HG03469 (cell line): ENCODE data around the gene LDLRAD2.
"Not testable (repeated sequence)": the region's sequence is repeated elsewhere in the genome, so short reads cannot be mapped to it uniquely, and the experiment has no call there.

Experiments used
- ATAC-seq: cut with Tn5 transposase; IDR thresholded peaks from one replicate; pipeline ENCODE4 v1.9.1; 2021; ENCODE audit warnings: mild to moderate bottlenecking, moderate library complexity, moderate number of reproducible peaks; ENCODE audit not compliant: unreplicated experiment

The LDLRAD2 gene

DNA sequence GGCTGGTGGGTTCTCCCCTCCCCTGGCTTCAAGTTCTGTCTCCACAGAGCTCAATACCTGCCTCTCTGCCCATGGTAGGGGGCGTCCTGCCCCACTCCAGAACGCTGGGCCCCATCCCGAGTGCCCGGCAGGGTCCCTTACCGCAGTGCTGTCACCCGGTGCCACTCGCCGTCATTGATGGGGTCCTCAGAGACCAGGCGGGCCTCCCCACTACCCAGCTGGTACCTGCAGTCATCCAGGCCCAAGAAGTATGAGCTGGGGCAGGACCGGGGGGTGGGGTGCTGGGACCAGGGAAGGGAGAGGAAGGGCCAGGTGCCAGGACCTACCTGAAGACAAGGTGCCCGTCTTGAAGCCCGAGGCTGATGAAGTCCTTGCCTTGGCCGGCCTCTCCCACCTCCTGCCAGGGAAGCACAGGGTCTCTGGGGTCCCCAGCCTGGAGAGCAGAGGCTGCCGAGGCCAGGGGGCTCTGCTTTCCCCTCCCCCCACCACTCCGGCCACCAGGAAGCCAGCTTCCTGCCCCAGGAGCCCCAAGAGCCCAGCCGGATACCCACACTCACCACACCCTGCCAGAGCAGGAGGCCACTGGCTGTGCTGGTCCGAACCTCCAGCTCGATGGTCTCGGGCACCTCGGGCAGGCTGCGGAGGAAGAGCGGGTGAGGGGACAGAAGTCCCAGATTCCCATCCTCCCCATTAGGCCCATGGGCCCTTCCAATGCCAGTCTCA is 12.1 kb downstream of the LDLRAD2 start:
- no peak for ATAC-seq

DNA sequence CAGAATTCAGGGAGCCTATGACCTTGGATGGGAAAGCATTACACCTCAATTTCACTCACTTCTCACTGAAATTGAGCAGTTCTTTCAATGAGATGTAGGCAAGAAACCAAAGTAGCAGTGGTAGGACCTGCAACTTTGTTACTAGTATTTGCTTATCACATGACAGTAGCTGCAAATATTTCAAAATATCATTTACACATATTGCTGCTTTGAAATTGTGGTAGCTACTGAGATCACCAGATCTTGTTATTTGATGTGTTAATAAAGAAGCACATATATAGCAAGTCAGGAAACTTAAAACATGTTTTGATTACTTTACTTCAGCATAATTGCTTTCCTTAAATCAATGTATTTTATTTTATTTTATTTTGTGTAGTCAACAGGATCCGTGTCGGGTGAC is 12.9 kb downstream of the LDLRAD2 start:
- ATAC-seq, result no peak

DNA sequence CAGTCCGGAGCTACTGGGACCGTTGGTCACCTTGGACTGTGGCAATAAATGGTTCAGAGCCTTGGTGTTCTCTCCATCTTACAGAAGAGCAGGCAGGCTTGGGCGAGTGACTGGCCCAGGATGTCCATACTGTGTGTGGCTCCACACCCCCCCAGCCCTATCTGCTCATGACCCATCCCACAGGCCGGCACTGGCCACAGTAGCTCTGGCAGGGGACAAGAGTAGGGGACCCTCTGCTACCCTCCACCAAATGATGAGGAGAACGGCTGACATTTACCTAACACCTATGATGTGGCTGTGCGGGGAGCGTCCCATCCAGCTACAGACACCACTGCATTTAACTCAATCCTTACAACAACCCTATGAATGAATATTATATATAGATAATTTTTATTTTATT is 13.3 kb downstream of the LDLRAD2 start:
- no peak for ATAC-seq

DNA sequence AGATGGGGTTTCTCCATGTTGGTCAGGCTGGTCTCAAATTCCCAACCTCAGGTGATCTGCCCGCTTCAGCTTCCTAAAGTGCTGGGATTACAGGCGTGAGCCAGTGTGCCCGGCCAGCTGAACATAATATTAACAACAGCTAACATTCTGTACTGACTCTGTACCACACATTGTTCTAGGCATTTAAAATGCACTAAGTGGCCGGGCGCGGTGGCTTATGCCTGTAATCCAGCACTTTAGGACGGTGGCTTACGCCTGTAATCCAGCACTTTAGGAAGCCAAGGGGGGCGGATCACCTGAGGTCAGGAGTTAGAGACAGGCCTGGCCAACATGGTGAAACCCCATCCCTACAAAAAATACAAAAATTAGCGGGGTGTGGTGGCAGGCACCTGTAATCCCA is 14.6 kb downstream of the LDLRAD2 start:
- ATAC-seq, result not testable (repeated sequence)

DNA sequence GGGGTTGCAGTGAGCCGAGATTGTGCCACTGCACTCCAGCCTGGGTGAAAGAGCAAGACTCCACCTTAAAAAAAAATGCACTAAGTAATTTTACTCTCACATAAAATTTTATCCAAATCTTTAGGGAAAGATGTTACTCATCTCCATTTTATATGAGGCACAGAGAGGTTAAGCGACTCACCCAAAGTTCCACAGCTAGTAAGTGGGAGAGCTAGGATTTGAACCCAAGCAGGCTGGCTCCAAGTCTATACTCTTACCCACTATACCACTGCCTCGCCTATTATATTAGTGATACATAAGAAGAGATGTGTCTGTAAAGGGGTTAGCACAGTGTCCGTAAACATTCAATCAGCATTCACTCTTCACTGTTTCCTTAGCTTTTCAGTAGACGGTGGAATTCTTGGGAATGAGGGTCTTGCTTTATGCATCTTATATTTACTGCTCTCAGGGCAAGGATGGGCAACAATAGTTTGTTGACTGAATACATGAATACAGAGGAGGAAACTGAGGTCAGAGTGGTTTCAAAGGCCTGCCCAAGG is 15.1 kb downstream of the LDLRAD2 start:
- ATAC-seq, result no peak

DNA sequence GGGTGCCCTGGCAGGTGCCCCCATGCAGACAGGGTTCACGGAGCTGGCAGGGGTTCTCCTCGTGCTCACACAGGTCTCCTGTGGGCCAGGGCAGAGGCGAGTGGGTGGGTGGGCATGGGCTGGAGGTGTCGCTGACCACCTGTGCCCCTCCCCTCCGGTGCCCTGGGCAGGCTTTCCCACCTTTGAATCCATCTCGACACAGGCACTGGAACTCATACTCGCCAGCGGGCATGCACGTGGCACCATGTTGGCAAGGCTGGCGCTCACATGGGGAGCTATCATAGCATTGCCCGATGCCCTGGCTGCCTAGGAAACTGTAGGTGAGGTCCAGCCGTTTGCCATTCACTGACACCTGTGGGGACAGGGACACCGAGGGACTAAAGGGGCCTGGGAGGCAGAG is 16.0 kb downstream of the LDLRAD2 start:
- no peak for ATAC-seq

DNA sequence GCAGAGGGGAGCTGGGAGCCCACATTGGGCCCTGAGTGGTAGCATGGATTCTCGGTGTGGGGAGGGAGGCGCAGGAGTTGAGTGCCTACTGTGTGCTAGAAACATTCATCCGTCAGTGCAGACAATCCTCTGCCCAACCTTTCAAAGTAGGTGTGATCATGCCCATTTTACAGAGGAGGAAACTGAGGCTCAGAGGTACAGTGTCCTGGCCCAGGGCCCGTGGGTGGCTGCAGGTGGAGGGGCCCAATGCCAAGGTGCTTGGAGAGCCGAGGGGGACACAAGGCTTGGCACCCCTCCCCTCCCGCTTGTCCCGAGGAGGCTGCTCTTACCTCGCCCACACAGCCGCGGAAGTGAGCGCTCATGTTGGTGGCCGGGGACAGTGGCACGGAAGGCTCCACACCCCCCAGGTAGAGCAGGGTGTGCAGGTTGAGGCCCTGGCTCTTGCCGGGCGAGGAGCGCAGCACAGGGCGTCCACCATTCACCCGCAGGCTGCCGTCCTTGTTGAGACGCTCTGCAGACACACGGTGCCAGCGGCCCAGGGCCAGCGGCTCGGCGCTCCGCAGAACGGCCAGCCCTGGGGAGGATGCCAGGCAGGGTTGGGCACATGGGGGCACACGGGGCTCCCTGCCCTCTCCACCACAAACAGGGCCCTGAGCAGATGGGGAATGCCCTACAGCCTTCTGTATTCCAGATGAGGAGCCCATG is 16.6 kb downstream of the LDLRAD2 start:
- no peak for ATAC-seq

DNA sequence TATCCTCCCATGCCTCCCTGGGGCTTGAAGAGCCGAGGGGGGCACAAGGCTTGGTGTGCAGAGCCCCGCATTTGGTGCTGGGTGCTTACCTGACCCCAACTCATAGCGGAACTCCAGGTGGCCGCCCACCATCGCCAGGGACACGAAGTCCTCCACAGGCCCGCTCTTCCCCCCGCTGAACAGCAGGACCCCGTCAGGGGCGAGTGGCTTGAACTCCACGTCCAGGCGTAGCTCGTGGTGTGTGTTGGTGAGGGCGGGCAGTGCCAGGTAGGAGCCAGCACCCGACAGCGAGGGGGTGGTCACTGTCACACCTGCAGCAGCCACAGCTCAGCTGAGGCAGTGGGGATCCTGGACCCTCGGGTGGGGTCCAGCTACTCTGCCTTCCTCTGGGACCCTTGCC is 17.2 kb downstream of the LDLRAD2 start:
- no peak for ATAC-seq

DNA sequence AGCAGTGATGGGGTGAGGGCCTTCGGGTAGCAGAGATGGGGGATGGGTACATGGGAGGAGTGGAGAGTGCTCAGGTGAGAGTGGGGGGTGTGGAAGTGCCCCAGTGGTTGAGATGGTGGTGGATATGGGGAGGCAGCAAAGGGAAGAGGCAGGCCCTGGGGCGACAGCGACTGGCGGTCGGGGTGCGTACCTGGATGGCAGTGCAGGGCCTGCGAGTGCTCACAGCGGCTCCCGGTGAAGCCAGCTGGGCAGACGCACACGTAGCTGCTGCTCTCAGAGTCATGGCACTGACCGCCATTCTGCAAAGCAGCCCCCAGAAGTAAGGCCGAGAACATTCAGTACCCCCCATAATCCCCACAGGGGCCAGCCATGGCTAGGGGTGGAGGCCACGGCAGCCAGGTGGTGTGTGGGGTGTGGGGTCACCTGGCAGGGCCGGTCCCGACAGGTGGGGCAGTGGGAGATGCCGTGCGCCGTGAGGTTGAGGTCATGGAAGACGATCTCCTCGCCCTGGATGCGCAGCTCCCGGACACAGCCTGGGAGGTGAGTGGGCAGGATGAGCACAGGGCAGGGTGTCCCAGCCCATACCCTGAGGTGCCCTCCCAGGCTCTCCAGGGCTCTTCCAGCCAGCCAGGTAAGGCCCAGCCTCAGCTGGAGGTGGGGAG is 18.9 kb downstream of the LDLRAD2 start:
- no peak for ATAC-seq

DNA sequence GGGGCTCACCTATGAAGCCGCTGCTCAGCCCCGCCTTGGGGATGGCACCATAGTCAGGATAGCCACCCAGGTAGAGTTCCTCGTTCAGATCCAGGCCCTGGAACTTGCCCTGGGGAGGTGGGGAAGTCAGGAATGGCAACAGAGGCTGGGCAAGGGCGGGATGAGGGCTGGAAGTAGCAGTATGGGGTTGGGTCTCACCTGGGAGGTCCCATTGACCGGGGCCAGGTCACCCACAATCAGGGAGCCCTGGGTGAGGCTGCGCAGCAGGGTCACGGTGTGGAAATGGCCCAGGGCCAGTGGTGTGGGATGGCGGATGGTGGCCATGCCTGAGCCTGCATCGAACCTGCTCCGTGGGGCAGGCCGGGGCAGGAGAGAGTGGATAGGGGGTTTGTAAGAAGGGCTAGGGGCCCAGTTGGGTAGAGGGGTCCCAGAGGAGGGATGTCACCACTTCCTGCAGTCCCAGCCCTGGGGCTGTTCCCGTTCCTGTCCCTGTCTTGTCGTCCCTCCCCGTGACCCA is 19.4 kb downstream of the LDLRAD2 start:
- ATAC-seq, result no peak

DNA sequence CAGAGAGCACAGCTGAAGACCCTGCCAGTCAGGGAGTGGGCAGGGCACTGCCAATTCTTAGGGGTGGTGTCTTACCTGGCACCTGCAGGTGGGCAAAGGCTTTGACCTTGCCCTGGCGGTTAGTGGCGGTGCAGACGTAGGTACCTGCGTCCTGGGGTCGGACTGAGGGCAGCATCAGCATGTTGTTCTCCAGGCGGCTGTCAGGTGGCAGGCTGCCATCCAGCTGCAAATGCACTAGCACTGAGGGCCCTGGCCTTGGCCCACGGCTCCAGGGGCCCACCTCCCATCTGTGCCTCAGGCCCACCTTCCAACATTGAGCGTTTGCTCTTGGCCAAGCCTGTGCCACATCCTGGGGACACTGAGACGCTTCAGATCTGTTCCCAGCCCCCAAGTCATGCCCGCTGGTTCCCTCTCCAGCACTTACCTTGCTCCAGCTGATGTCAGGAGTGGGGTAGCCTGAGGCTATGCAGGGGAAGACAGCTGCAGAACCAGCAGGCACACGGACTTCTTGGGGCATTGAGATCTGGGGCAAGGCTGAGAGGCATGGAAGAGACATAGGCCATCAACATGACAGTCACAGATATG is 21.4 kb downstream of the LDLRAD2 start:
- no peak for ATAC-seq

DNA sequence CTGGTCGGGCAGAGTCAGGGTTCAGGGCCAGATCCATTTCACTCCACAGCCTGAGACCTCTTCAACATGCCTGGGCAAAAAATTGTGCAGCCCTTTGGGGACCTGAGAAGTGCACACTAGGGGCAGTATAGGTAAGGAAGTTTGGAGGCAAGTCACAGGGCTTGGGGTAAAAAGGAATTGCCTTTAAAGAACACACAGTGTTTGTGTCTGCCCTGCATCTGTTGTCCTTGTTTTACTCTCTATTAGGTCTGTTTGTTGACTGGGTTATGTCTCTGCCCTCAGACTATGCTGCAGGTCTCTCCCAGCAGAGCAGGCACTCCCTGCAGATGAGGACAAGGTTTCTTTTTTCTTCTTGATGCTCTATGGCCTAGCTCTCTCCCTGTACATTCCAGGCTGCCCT is 22.0 kb downstream of the LDLRAD2 start:
- no peak for ATAC-seq

DNA sequence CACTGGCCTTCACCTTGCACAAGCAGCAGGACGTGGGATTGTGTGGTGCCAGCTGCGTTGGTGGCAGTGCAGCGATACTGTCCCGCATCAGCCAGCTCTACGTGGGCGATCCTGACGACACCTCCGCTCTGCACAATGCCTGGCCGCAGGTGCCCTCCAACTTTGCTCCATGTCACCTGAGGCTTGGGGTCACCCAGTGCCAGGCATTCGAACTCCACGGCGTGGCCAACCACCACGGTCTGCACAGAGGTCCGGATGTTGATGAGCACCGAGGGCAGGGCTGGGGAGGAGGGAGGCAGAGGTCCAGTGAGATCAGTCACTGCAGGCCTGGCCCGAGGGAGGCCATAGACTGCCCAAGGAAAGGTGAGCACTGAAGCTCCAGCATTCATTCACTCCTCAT is 22.6 kb downstream of the LDLRAD2 start:
- no peak for ATAC-seq

DNA sequence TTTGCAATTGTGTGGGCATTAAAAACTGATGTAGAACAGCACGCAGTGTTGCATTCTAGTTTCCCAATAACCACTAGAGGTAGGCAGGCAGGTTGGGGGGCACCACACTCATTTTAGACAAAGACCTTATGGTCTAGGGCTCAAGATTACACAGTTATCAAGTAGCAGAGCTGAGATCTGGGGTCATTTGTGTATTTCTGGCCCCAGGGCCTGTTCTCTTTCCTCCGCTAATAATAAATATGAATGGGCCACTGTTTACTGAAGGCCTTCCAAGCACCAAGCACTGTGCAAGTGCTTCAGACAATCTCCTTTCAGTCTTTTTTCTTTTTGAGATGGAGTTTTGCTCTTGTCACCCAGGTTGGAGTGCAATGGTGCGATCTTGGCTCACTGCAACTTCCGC is 23.9 kb downstream of the LDLRAD2 start:
- ATAC-seq, result no peak

DNA sequence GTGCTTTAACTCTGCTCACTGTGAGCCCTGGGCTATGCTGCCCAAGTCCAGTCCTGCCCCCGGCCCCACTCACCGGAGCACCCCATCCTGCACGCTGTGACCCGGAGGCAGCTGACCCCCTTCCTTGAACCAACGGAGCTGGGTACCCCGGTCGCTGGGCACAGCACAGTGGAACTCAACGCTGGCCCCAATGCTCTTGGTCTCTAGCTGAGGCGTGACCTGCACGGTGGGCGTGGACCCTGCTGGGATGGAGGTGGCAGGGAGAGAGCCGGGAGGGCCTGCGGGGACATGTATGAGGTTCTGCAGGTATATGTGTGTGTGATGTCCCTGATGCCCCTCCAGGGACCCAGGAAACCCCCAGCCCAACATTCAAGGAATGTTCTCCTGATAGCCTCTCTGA is 24.7 kb downstream of the LDLRAD2 start:
- no peak for ATAC-seq

DNA sequence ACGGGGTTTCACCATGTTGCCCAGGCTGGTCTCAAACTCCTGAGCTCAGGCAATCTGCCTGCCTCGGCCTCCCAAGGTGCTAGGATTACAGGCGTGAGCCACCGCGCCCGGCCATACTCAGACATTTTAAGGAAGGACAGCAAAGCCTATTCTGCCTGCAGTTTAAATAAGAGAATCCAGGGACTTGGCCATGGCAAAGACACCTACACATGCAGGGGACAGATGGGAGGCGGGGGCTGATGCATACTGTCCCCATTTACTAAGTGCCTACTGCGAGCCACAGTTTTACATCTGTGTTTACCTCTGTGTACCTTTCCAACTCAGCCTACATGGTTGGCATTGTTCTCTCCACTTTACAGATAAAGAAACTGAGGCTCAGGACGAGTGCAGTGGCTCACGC is 25.4 kb downstream of the LDLRAD2 start:
- ATAC-seq, result no peak

DNA sequence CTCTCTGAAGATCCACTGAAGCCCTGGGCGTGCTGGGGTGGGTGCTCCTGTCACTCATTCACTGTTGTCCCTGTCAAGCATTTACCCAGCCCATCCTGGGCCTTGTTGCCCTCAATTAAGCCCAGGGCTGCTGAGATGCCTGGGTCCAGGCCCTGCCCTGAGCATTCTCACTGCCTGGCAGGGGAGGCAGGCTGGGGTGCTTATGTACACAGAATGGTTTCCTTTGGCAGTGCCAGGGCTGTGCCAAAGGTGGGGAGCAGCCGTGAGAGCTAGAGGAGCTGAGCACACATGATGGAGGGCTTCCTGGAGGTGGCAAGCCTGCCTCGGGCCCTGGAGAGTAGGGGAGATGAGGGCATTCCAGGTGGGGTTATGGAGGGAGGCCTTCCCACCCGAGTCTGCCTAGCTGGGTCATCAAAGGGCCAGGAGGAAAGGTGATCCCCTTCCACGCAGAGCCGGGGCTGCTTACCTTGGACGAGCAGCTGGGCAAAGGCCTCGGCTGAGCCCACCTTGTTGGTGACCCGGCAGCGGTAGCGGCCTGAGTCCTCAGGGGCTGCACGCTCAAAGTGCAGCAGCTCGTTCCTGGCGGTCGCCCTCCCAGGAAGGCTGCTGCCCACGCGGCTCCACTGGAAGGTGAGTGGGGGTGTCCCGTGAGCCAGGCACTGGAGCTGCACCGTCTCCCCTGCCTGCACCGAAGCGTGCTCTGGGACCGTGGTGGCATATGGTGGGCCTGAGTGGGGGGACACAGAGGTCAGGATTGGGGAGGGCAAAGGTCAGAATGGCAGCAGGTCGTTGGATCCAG is 26.5 kb downstream of the LDLRAD2 start:
- ATAC-seq, result no peak

DNA sequence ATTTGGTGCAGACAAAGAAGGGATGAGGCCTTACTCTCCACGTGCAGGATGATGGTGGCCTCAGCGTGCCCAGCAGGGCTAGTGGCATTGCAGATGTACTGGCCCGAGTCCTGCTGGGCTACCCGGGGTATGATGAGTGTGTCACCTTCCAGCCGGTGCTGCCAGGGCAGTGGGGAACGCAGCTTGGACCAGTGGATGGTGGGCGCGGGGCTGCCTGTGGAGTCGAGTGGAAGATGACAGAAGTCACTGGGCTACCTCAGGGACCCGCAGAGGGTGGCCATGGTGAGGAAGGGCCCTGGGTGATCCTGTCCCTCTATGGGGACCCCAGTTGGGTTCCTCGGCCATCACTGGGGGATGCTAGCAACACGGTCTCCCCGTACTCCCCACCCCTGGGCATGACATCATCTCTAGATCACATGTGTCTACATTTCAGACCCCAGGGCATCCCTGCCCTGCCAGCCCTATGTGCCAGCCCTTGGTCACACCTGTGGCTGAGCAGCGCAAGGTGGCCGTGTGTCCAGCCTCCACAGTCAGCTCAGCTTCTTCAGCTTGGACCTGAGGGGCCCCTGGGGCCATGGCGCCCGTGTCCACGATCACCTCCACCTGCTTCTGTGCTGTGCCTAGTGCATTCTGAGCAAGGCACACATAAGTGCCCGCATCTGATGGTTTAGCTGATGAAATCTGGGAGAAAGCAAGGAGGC is 27.4 kb downstream of the LDLRAD2 start:
- ATAC-seq, result no peak

DNA sequence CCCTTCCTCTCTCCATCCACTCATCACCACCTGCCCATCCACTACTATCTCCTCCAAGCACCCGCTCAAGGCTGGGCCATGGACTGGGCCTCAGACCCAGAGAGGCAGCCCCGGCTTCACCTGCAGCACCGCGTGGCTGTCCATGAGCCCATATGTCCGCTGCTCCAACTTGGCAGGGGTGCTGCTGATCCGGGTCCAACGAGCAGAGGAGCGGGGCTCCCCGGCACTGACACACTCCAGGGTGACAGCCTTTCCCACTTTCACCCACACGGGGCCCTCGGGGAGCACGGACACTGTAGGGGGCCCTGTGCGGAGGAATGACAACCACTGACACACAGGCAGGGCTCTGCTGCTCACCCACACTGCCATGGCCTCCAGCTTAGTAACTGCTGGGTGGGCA is 28.9 kb downstream of the LDLRAD2 start:
- ATAC-seq, result no peak
